ENCODE data around the gene CETP.

The CETP gene, protein sequence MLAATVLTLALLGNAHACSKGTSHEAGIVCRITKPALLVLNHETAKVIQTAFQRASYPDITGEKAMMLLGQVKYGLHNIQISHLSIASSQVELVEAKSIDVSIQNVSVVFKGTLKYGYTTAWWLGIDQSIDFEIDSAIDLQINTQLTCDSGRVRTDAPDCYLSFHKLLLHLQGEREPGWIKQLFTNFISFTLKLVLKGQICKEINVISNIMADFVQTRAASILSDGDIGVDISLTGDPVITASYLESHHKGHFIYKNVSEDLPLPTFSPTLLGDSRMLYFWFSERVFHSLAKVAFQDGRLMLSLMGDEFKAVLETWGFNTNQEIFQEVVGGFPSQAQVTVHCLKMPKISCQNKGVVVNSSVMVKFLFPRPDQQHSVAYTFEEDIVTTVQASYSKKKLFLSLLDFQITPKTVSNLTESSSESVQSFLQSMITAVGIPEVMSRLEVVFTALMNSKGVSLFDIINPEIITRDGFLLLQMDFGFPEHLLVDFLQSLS

DNA sequence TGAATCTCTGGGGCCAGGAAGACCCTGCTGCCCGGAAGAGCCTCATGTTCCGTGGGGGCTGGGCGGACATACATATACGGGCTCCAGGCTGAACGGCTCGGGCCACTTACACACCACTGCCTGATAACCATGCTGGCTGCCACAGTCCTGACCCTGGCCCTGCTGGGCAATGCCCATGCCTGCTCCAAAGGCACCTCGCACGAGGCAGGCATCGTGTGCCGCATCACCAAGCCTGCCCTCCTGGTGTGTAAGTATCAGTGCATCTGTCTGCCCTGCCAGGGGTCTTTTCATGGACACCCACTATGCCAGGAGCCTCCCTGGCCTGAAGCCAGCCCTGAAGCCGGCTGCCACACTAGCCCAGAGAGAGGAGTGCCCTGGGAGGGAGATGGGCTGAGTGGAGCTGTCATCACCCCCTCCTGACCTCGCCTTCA, at the start of gene CETP:
Gene CETP (plus strand): TSS at position 100 of the 431 bp plus-strand sequence. CDS start 30 bp downstream, at position 130.
- no peak for FAIRE-seq
- DNase-seq (ENCODE audit: low spot score) = no peak

DNA sequence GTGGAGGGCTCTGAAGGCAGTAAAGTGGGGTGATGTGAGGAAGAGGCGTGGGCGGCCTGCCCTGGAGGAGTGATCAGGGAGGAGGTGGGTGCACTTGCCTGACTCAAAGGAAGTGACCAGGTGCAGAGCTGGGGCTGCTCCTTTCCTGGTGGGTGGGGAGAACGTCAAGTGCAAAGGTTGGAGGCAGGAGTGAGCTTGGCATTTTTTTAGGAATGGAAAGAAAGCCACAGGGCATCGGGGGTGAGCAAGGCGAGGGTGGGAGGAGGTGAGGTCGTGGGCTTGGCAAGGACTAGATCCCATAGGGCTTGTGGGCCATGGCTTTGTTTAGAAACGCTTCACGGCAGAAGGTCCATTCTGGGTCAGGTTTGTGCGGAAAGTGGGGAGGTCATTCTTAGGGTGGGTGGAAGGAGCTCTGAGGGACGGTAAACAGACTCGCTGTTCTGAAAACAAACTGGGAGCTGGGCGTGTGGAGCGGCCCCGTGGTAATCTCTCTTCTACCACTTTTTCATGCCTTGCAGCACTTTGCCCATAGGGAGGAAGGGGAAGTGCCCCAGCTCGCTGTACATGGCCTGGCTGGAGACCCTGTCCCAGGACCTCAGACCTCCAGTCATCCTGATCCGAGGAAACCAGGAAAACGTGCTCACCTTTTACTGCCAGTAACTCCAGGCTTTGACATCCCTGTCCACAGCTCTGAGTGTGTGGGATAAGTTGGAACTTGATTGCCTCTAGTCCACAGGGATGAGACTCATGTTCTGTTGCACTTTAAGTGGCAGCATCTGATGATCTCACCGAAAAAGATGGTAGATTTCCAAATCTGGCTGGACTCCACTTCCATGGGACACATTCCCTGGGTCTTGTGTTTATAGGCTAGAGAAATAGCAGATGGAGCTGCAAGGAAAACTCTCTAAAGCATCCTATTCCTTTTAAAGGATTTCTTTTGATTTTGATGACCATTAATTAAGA, 48.7 kb upstream of the CETP start:
- peak; percentile 55 for FAIRE-seq
- peak; percentile 49 for DNase-seq (ENCODE audit: low spot score)

DNA sequence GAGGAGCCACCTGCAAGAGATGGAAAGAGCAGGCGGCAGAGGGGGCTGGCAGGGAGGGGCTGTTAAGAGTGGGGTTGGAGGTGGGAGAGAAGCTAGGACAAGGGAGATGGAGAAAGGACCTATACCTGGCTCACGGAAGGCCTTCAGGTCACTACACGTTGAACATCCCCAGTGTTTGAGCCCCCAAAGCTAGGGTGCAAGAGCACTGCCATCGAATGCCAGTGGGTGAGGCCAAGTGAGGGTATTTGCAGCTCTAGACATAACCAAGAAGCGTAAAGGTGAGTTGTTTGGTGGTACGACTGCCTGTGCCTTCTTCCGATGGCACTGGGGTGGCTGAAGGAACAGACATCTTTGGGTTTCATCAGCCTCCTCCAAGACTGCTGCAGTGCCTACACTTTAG, 46.9 kb upstream of the CETP start:
- no peak for FAIRE-seq

DNA sequence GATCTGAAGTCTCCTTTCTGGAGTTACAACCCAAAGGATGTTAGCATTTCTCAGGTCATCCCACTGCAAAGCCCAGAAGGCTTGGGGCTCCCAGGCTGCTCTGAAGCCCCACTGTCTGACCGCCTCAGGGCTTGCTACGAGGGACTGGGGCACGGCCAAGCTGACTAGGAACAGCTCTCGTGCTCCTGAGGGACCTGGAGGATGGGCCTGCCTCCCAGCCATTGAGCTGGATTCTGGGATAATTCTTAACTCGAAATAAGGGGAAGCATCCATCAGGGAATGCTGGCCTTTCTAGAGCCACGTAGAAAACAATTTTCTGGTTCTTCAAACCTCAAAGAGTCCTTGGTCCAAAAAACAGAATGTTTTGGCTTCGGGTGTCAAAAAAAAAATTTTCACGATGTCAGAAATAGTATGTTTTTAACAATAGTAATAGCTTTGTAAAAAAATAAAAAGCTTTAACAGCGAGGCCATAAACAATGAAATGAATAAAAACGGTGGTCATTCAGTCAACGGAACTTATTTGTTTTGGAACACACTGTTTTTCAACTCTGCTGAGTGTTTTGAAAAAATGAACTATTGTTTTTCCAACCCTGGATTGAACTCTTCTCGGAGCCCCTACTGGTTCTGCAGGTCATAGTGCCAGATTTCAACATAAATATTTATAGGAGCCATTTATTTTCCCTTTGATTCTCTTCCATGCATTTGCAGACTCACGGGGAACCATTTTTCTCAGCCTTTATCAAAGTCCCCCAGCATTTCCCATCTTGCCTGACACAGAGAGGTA, 46.2 kb upstream of the CETP start:
- FAIRE-seq (no peak), DNase-seq (ENCODE audit: low spot score) (no peak)

More for the DNA sequence above, 46.9 kb upstream of the CETP start:
- no peak for DNase-seq (ENCODE audit: low spot score)

DNA sequence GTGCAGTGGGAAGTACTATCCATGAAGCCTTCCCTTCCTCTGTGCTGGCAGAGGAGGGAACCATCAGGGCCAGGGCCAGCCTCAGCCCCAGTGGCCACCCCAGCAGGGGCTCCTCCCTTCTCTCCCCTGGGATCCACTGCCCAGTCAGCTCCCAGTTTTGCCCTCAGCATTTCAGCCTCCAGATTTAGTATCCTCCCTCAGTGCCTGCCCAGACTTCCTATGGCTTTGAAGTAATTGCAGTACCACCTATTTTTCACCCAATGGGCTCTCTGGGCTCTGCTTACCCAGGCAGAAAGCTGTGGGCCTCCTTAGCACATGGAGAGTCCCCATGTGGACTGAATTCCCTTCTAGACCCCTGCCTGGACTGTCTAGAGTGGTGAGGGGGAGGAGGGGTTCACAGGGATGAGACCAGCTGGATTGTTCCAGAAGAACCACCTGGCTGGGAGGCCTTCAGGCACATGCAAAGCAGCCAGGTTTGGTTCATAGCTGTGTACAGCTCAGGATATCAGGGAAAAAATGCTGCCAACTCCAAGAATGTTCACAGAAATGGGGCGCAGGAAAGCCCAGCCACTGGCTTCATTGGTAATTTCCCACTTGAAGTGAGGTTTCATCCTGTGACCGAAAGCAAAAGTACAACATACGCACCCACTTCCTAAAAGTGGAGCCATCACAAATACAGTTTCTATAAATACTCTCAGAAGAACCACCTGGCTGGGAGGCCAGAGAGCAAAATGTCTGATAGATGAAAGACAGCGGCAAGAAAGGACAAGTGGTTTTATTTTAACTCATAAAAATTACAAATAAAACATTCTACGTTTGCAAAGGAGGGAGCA, 45.0 kb upstream of the CETP start:
- DNase-seq (ENCODE audit: low spot score) = no peak
- FAIRE-seq = no peak

DNA sequence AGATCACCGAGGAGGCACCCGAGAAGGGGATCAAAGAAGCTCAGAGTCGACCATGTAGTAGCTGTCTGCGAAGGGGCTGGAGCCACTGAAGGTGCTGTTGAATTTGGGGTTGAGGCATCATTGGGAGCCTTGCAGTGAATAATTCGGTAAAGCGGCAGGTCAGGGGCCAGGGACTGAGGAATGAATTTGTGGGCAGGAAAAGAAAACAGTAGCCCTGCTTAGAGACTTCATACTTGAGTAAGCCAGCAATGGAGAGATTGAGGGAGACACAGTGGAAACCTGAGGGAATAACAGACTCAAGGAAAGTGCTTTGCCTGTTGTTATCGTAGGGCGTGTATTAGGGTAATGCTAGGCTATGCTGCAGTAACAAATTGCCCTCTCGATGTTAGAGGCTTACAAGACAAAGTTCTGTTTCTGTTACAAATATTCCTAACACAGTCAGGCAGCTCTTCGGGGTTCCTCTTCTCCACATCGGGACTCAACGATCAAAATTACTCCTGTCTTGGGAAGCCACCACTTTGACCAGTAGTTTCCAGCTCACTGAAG, 43.2 kb upstream of the CETP start:
- no peak for DNase-seq (ENCODE audit: low spot score)
- FAIRE-seq = no peak

DNA sequence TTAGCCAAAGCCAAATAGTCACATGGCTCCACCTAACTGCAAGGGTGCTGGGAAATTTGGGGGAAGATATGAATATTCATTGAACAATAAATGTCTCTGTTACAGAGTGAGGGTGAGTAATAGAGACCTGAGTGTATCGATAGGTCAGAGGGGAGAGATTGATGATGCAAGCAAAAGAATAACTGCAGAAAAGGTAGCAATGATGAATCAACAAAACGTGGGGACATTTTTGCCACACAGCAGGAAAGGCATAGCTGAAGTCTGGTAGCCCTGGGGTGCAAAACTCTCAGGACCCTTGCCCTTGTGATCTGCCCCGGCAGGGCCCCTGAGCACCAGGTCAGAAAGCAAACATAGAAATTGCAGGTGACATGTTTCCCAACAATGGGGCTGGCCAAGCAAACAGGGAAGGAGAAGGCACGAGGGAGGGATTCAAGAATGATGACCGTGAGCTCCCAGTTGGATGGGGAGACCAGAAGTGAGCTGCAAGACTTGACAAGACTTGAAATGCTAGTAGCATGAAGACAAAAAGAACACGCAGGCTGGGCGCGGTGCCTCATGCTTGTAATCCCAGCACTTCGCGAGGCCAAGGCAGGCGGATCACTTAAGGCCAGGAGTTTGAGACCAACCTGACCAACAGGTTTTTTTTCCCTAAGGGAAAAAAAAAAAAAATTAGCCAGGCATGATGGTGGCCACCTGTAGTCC, 42.5 kb upstream of the CETP start:
- no peak for DNase-seq (ENCODE audit: low spot score)
- FAIRE-seq = no peak

DNA sequence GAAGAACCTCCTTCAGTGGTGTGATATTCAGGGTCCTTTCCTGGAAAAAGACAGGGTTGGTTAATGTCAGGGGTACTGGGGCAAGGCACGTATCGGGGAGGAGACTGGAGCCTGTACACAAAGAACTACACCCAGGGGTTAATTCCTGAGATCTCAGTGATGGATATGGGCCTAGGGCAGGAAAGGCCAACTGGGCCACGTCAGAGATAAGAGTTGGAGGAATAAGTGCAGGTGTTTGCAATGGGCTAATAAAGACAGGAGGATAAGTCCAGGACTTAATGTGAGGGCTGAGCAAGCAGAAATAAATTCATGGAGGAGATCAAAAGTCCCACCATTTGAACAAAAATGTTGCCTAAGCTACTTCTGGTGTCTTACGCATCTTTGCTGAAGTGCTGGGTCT, 40.2 kb upstream of the CETP start:
- no peak for FAIRE-seq
- DNase-seq (ENCODE audit: low spot score) = no peak

DNA sequence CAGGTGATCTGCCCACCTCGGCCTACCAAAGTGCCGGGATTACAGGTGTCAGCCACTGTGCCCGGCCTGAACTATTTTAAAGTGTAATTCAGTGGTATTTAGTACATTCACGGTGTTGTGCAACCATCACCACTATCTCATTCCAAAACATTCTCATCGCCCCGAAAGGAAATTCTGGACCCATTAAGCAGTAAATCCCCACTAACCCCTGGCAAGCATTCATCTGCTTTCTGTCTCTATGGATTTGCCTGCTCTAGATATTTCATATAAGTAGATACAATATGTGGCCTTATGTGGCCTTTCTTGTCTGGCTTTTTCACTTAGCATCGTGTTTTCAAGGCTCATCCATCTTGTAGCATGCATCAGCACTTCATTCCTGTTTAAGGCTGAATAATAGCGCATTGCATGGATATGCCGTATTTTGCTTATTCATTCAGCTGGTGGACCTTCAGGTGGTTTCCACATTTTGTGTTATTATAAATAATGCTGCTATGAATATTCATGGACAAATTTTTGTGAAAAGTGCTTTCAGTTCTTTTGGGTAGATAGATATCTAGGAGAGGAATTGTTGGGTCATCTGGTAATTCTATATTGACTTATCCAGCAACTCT, 38.2 kb upstream of the CETP start:
- FAIRE-seq (no peak), DNase-seq (ENCODE audit: low spot score) (no peak)

DNA sequence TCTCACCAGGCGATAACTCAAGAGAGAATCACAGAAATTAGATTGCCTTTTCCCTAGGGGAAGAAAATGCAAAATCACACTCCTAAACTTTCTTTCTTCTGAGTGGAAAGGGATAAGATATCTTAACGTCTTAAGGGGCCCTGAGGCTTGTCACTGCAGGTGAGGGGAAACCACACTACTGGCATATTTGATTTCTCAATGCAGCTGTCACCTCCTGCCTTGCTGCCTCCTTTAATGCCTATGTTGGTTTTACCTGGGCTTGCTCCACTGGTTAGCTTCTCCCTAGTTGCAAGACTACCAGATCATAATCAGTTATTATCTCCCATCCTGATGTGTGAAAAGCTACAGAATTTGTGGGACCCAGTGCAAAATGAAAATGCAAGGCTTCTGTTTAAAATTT, 34.3 kb upstream of the CETP start:
- DNase-seq (ENCODE audit: low spot score) = no peak
- FAIRE-seq = no peak

DNA sequence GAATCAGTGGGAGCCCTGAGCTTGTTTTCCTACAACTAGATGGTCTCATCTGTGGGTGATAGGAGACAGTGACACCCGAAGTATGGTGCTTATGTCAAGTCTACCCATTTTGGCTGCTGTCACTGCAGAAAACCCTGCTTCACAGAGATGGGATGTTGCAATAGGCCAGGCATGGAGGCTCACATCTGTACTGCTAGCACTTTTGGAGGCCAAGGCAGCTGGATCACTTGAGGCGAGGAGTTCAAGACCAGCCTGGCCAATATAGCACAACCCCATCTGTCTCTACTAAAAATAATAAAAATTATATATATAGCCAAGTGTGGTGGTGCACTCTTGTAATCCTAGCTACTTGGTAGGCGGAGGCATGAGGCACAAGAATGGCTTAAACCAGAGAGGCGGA, 32.1 kb upstream of the CETP start:
- no peak for FAIRE-seq
- no peak for DNase-seq (ENCODE audit: low spot score)

DNA sequence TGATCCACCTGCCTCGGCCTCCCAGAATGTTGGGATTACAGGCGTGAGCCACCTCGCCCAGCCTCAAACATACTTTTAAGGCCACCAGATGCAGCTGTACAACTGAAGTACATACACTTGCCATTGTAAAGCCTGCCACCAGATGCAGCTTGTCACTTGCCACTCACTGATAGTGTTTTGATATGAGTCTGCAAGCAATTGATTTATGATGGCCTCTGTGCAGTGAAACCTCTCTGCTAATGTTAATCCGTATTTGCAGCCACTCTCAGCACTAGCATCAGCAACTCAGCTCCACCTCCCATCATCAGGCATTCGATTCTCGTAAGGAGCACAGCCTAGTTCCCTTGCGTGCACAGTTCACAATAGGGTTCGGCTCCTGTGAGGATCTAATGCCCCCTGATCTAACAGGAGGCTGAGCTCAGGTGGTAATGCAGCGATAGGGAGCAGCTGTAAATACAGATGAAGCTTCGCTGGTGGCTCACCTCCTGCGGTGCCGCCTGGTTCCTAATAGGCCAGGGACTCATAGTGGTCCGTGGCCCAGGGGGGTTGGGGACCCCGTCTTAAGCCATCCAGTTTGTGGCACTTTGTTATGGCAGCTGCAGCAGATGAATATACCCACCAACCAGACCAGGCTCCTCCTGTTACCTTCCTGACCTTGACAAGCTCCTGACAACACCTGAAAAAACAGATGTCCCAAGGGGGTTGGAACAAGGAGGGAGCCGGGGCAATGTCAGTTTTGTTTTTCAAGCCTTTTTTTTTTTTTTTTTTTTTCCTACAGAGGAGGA, 31.1 kb upstream of the CETP start:
- FAIRE-seq (no peak), DNase-seq (ENCODE audit: low spot score) (no peak)

DNA sequence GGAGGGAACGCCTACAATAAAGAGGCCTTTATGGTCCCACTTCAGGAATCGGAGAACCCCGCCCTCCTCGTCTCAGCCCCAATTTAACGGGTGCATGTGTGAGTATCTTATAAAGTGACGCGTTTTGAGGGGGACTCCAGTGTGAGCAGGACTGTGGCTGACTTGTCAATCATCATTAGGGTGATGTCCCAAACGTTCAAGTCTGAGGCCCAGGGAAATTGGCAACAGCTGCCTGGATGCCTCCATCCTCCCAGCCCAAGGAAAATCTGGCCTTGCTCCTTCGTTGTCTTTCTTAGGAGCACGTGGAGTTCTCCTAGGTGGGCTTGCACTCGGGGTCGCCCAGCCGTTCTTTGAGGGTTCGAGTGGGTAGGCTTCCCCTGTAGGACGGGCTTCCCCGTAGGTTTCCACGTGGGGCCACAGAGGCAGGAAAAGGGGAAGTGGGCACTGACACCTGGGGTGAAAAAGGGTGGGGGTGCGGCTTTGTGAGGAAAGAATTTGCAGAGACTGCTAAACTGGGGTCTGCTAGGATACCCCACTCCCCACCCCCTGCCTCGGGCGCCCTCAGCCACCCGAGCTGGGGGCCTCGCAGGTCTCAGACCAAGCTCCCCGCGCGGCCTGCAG, 30.4 kb upstream of the CETP start:
- FAIRE-seq (no peak), DNase-seq (ENCODE audit: low spot score) (no peak)

DNA sequence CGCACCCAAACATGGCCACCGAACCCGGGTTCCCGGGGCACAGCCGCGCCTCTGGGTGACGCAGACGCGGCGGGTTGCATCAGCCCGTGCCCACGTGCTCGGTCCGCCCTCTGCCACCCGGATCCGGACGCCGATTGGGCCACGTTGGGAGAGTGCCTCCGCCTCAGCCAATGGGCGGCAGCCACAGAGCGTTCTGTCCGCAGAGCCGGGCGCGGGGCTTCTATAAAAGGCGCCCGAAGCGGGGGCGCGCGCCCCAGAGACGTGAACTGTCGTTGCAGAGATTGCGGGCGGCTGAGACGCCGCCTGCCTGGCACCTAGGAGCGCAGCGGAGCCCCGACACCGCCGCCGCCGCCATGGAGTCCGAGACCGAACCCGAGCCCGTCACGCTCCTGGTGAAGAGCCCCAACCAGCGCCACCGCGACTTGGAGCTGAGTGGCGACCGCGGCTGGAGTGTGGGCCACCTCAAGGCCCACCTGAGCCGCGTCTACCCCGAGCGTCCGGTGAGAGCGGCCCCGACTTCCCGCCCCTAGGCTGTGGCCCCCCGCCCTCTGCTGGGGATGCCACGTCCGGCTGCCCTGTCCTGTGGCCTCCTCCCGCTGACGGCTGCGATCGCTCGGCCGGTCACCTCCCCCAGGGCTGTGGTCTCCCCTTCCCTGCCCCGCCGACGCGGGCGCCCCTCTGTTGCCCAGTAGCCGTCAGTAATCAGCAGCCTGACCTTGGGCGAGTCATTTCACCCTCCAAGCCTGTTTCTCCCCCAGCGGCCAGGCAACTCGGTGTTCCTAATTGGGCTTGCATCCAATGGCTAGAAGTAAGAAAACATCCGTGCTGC, 29.6 kb upstream of the CETP start, which contains the start of gene HERPUD1:
Gene HERPUD1 (plus strand): TSS at position 251 of the 829 bp plus-strand sequence. CDS start 103 bp downstream, at position 354.
- DNase-seq (ENCODE audit: low spot score) = peak; percentile 100
- FAIRE-seq = peak; percentile 93

DNA sequence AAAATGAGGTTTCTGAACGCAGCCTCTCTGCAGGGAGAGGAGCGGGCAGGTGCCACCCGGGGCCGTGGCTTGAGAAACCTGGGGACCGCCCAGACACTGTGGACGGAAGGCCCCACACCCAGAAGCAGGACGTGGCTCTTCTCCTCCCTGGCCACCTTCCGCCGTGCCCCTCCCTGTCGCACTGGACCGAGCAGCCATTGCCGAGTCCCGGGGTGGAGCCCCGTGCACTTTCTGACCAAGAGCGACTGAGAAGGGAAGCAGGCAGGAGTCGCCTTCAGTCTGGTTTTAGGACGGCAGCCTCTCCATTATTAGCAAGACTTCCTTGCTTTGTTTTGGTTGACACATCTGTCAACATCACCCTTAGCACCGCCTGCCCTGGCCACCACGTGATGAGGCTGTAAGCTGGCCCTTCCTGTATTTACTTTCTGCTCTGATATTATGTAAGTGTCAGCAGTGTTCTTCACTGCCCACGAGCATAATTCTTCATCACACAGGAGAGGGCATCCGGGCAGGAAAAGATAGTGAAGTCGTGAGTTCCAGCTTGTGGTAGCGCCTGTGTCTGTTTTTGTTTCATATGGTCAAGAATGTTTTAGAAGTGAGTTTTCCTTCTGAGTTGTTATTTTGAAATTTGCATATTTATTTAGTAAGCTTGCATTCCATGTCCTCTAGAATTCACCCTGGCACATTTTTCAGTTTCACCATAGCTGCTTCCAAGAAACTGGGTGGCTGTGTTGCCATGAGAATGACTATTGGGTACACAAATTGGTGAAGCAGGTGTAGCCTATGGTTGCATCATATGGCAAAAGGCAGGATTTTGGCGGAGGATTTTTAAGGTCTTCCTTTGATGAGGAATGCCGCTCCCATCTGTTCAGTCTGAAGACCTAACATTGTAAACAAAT, 28.8 kb upstream of the CETP start:
- peak; percentile 60 for DNase-seq (ENCODE audit: low spot score)
- FAIRE-seq = peak; percentile 30
